Measurements from ENCODE around the gene PTPRN2. TPM values are rescaled to one million over a fixed set of nuclear protein-coding genes. Genes with fewer than 3 reads are reported as not detected.

PTPRN2 gene
- total RNA-seq, 2 experiments from 2014 or later: 0.46 to 0.51 TPM

GRCh38 chr7:157767506-157768197 lies 820.0 kb downstream of the PTPRN2 start:
- ChIA-PET POLR2A (no interaction called here), CTCF (no interaction called here)
- H3K36me3 Mint-ChIP-seq (ENCODE audit: low read depth): peaks cover 3% of the 10 kb centered on the region
- H3K4me3 Mint-ChIP-seq: no peak overlapping the region
- ATAC-seq: no peak
- H3K4me1 Mint-ChIP-seq: no peaks in the 10 kb centered on the region
- H3K27me3 Mint-ChIP-seq: peaks cover 10% of the 10 kb centered on the region
- H3K27ac Mint-ChIP-seq: no peak overlapping the region
- H3K9me3 Mint-ChIP-seq (ENCODE audit: low read depth): peaks cover 11% of the 10 kb centered on the region
- DNase-seq: no peak
- intact Hi-C loops (cut with DNase I, micrococcal nuclease): no loop called here

DNA sequence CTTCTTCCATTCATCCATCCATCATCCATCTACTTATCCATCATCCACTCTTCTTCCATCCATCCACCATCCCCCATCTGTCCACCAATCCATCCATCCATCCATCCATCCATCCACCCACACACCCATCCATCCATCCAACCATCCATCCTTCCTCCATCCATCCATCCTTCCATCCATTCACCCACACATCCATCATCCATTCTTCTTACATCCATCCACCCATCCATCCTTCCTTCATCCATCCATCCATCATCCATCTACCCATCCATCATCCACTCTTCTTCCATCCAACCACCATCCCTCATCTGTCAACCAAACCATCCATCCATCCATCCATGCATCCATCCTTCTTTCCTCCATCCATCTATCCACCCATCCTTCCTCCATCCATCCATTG lies 821.5 kb downstream of the PTPRN2 start:
- H3K4me3 Mint-ChIP-seq: no peak overlapping the region
- intact Hi-C loops (cut with DNase I, micrococcal nuclease): no loop called here

DNA sequence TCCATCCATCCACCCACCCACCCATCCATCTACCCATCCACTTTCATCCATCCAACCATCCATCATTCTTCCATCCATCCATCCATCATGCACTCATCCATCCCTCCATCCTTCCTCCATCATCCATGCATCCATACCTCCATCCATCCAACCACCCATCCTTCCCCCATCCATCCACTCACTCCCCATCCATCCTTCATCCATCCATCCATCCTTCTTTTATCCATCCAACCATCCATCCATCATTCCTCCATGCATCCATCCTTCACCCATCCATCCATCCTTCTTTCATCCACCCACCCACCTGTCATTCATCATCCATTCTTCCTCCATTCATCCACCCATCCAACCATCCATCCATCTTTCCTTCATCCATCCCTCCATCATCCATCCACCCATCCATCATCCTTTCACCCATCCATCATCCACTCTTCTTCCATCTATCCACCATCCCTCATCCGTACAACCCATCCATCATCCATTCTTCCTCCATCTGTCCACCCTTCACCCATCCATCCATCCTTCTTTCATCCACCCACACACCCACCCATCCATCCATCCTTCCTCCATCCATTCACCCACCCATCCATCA lies 822.6 kb downstream of the PTPRN2 start:
- H3K27ac Mint-ChIP-seq: no peak overlapping the region
- peaks cover 4% of the 10 kb centered on the region for H3K9me3 Mint-ChIP-seq (ENCODE audit: low read depth)
- H3K36me3 Mint-ChIP-seq (ENCODE audit: low read depth): no peaks in the 10 kb centered on the region
- H3K4me3 Mint-ChIP-seq: no peak overlapping the region
- DNase-seq (no peak), ATAC-seq (no peak)
- POLR2A ChIA-PET: no interaction called here
- H3K4me1 Mint-ChIP-seq: peaks cover 5% of the 10 kb centered on the region
- intact Hi-C loops (cut with DNase I, micrococcal nuclease): no loop called here
- peaks cover 3% of the 10 kb centered on the region for H3K27me3 Mint-ChIP-seq
- CTCF ChIA-PET: no interaction called here

More for the DNA sequence above, 821.5 kb downstream of the PTPRN2 start:
- H3K36me3 Mint-ChIP-seq (ENCODE audit: low read depth): no peaks in the 10 kb centered on the region
- ChIA-PET CTCF (no interaction called here), POLR2A (no interaction called here)
- peaks cover 3% of the 10 kb centered on the region for H3K27me3 Mint-ChIP-seq
- no peak overlapping the region for H3K27ac Mint-ChIP-seq
- H3K9me3 Mint-ChIP-seq (ENCODE audit: low read depth): peaks cover 4% of the 10 kb centered on the region
- H3K4me1 Mint-ChIP-seq: no peaks in the 10 kb centered on the region
- no peak for DNase-seq
- no peak for ATAC-seq

DNA sequence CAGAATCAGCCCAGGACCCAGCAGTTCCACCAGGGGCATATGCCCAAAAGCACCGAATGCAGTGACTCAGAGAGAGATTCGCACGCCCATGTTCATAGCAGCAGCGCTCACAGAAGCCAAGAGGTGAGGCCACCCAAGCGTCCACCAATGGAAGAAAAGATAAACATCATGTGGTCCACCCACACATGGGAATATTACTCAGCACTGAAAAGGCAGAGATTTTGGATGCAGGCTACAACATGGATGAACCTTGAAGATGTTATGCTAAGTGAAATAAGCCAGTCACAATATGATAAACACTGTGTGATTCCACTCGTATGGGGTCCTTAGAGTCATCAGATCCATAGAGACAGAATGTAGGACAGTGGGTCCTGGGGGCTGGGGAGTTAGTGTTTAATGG lies 823.4 kb downstream of the PTPRN2 start:
- no peak for ATAC-seq
- H3K36me3 Mint-ChIP-seq (ENCODE audit: low read depth): no peaks in the 10 kb centered on the region
- peaks cover 4% of the 10 kb centered on the region for H3K9me3 Mint-ChIP-seq (ENCODE audit: low read depth)
- POLR2A ChIA-PET: no interaction called here
- intact Hi-C loops (cut with DNase I, micrococcal nuclease): no loop called here
- H3K27me3 Mint-ChIP-seq: peaks cover 3% of the 10 kb centered on the region
- H3K27ac Mint-ChIP-seq: no peak overlapping the region
- CTCF ChIA-PET: no interaction called here
- H3K4me3 Mint-ChIP-seq: no peak overlapping the region
- H3K4me1 Mint-ChIP-seq: peaks cover 5% of the 10 kb centered on the region
- no peak for DNase-seq

DNA sequence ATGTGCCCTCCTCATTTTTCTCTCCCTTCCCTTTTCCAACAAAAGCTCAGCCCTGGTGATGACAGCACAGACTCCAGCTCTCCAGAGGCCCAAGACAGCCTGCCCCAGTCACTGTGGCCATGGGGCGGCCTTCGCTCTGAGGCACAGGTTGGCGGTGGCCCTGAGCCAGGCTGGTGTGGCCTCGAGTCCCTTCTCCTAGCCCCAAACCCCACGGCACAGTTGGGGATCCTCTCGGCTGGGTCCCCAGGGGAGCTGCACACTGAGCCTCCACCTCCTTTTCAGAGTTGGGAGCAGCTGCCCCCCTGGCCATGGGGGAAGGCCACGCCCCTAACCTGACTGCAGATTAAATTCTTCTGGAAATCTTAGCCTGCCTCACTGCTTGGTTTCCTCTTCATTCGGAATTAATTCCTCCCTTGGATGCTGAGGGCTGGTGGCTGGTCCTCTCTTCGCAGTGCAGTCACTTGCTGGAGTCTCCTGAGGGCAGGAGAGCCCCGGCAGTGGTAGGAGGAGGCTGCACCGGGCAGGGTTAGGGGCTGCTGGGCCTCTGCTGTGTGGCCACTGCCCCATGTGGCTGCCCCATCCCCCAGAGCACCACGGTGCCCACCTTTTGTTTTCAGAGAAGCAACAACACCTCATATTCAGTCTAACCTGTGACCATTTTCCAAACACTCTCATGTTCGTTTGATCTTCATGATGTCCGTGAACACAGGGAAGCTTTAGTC lies 824.2 kb downstream of the PTPRN2 start:
- ChIA-PET POLR2A (no interaction called here), CTCF (no interaction called here)
- Mint-ChIP-seq H3K4me1 (peaks cover 5% of the 10 kb centered on the region), H3K36me3 (ENCODE audit: low read depth) (no peaks in the 10 kb centered on the region), H3K27me3 (no peaks in the 10 kb centered on the region), H3K9me3 (ENCODE audit: low read depth) (peaks cover 4% of the 10 kb centered on the region), H3K27ac (no peak overlapping the region), H3K4me3 (no peak overlapping the region)
- no peak for ATAC-seq
- intact Hi-C loops (cut with DNase I, micrococcal nuclease): no loop called here
- DNase-seq: no peak

DNA sequence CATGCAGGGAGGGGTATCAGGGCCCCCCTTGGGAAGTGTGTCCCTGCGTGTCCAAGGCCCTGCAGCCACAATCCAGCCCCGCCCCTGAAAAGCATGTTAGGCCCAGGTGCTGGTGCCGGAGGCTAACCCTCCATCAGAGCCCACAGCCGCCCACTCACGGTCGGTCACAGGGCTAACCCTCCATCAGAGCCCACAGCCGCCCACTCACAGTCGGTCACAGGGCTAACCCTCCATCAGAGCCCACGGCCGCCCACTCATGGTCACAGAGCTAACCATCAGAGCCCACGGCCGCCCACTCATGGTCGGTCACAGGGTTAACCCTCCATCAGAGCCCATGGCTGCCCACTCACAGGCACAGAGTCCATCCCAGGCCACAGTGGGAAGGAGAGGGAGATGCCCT lies 824.8 kb downstream of the PTPRN2 start:
- POLR2A ChIA-PET: no interaction called here
- intact Hi-C loops (cut with DNase I, micrococcal nuclease): no loop called here
- CTCF ChIA-PET: no interaction called here
- Mint-ChIP-seq H3K27me3 (no peaks in the 10 kb centered on the region), H3K36me3 (ENCODE audit: low read depth) (no peaks in the 10 kb centered on the region), H3K4me3 (no peak overlapping the region), H3K9me3 (ENCODE audit: low read depth) (peaks cover 4% of the 10 kb centered on the region), H3K27ac (no peak overlapping the region), H3K4me1 (peaks cover 5% of the 10 kb centered on the region)
- ATAC-seq: no peak
- no peak for DNase-seq

- Mint-ChIP-seq H3K9me3 (ENCODE audit: low read depth) (peaks cover 2% of the 10 kb centered on the region), H3K27me3 (no peaks in the 10 kb centered on the region), H3K27ac (no peak overlapping the region), H3K4me1 (peaks cover 5% of the 10 kb centered on the region), H3K4me3 (no peak overlapping the region), H3K36me3 (ENCODE audit: low read depth) (no peaks in the 10 kb centered on the region)
- ATAC-seq: no peak
- ChIA-PET CTCF (no interaction called here), POLR2A (no interaction called here)
- peak; percentile 15 for DNase-seq
- intact Hi-C loops (cut with DNase I, micrococcal nuclease): no loop called here
Measured at GRCh38 chr7:157760004-157760730, 827.5 kb downstream of the PTPRN2 start.

- H3K4me3 Mint-ChIP-seq: no peak overlapping the region
Measured at GRCh38 chr7:157759246-157759805, 828.3 kb downstream of the PTPRN2 start.

DNA sequence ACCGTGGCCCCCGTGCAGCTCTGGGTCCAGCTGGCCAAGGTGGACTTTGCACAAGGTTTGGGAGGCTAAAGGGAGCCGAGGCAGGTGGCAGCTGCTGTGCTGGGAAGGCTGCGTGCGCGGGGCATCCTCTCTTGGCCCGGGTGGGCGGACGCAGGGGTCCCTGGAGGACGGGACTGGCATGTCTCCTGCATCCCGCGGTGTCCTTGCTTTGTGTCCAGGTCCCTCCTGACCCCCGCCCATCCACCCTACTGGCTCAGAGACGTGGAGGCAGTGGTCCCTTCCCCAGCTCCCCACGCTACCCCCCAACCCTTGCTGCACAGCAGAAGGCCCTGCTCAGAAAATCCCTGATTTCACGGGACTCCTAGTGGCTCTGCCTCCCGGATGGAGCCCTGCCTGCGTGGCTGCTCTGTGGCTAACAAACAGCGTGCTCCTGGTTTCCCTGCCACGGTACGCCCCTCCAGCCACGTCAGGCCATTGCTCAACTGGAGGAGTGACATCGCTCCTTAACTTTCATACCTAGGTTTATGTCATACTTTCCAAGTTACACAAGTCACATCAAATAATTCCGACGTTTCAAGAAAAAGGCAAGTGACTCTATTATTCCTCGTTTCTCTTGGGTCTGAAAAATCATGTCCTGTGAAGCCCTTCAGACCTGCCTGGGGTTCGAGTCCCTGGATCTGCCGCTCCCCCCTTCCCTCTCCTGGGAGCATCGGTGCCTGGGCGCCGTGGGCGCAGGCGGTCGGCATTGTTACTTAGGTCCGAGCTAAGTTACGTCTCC lies 829.0 kb downstream of the PTPRN2 start:
- Mint-ChIP-seq H3K27me3 (no peaks in the 10 kb centered on the region), H3K4me1 (peaks cover 5% of the 10 kb centered on the region), H3K36me3 (ENCODE audit: low read depth) (no peaks in the 10 kb centered on the region), H3K4me3 (no peak overlapping the region), H3K27ac (no peak overlapping the region), H3K9me3 (ENCODE audit: low read depth) (no peaks in the 10 kb centered on the region)
- intact Hi-C loops (cut with DNase I, micrococcal nuclease): no loop called here
- ChIA-PET POLR2A (no interaction called here), CTCF (interaction anchor here (0.7 kb wide), 1 partner anchor 48 kb away, joined by 3 read pairs; no protein-coding TSS in a partner anchor)
- no peak for DNase-seq
- no peak for ATAC-seq

More at GRCh38 chr7:157759246-157759805, 828.3 kb downstream of the PTPRN2 start:
- intact Hi-C loops (cut with DNase I, micrococcal nuclease): no loop called here
- H3K36me3 Mint-ChIP-seq (ENCODE audit: low read depth): no peaks in the 10 kb centered on the region
- peaks cover 5% of the 10 kb centered on the region for H3K4me1 Mint-ChIP-seq
- CTCF ChIA-PET: interaction anchor here (0.7 kb wide), 1 partner anchor 47 kb away, joined by 3 read pairs; no protein-coding TSS in a partner anchor
- no peak for DNase-seq
- no peaks in the 10 kb centered on the region for H3K27me3 Mint-ChIP-seq
- ATAC-seq: no peak
- POLR2A ChIA-PET: interaction anchor here (0.6 kb wide), 1 partner anchor 420 kb away, joined by 4 read pairs; no protein-coding TSS in a partner anchor
- H3K27ac Mint-ChIP-seq: no peak overlapping the region
- no peaks in the 10 kb centered on the region for H3K9me3 Mint-ChIP-seq (ENCODE audit: low read depth)

GRCh38 chr7:157757776-157758467 lies 829.7 kb downstream of the PTPRN2 start:
- no peaks in the 10 kb centered on the region for H3K9me3 Mint-ChIP-seq (ENCODE audit: low read depth)
- DNase-seq: no peak
- no peak overlapping the region for H3K4me3 Mint-ChIP-seq
- H3K4me1 Mint-ChIP-seq: peaks cover 5% of the 10 kb centered on the region
- H3K36me3 Mint-ChIP-seq (ENCODE audit: low read depth): no peaks in the 10 kb centered on the region
- H3K27me3 Mint-ChIP-seq: no peaks in the 10 kb centered on the region
- no peak for ATAC-seq
- ChIA-PET CTCF (interaction anchor here (0.5 kb wide), 1 partner anchor 1204 kb away, joined by 3 read pairs; no protein-coding TSS in a partner anchor), POLR2A (no interaction called here)
- intact Hi-C loops (cut with DNase I, micrococcal nuclease): no loop called here
- H3K27ac Mint-ChIP-seq: no peak overlapping the region
